GM12878 (cell line): Measurements from ENCODE around the gene RNMT. TPM values are rescaled to one million over a fixed set of nuclear protein-coding genes. Genes with fewer than 3 reads are reported as not detected.

Experiments
- ATAC-seq: fragments of 200-7000 bp; cut with Tn5 transposase; 3 replicates; pipeline ENCODE4 v1.9.1; 2020; ENCODE audit warnings: mild to moderate bottlenecking, moderate library complexity
- BruUV-seq: library from RNA; stranded (reverse); fragments of 400-500 nt; replicated peaks from 2 replicates; lab custom pipeline; 2021; lab: Mats Ljungman, UMichigan
- CTCF ChIA-PET: fragments of 300-600 bp; sonication (Branson Sonifier 250); formaldehyde crosslinking; extraction: SDS; loops from one replicate; lab custom pipeline; 2021; ENCODE audit warnings: inconsistent platforms; lab: Yijun Ruan, JAX
- POLR2A ChIA-PET: fragments of 350-600 bp; formaldehyde crosslinking; extraction: SDS; loops from one replicate; lab custom pipeline; 2021; ENCODE audit warnings: inconsistent platforms; lab: Charles Lee
- RAD21 ChIA-PET: fragments of 300-600 bp; sonication (Branson Sonifier 250); formaldehyde crosslinking; loops from one replicate; lab custom pipeline; 2023; ENCODE audit warnings: antibody characterized with exemption; ENCODE audit not compliant: unreplicated experiment; lab: Charles Lee
- SMC1A ChIA-PET: fragments of 300-600 bp; sonication (Branson Sonifier 250); formaldehyde crosslinking; loops from one replicate; lab custom pipeline; 2023; ENCODE audit not compliant: unreplicated experiment, uncharacterized antibody; lab: Charles Lee
- DNase-seq: peaks from one replicate; pipeline ENCODE4 v3.0.0-alpha.2; 2011; ENCODE audit warnings: low read depth, low spot score
- FAIRE-seq: peaks from 3 replicates; lab custom pipeline; 2011; peaks lifted over from hg19 to GRCh38; lab: Jason Lieb, UNC
- H2AFZ ChIP-seq: 2 replicates; pipeline ENCODE4 v1.6.0; 2011; ENCODE audit warnings: low read depth, low read length, control low read depth; ENCODE audit not compliant: control insufficient read depth
- H3K27ac ChIP-seq: 2 replicates; pipeline ENCODE4 v1.5.1; 2011; ENCODE audit warnings: control low read depth; ENCODE audit not compliant: control insufficient read depth, insufficient read depth
- H3K27me3 ChIP-seq, 2 experiments: replicated peaks in 1 of 2; 2 replicates each; pipeline versions ENCODE4 v1.6.0 to v1.6.1; 2011; ENCODE audit warnings: low read length in 1 of 2; ENCODE audit not compliant: control insufficient read depth in 2 of 2, insufficient read depth in 2 of 2
- H3K36me3 ChIP-seq, 2 experiments: 2 replicates each; pipeline ENCODE4 v1.5.1; 2011; ENCODE audit warnings: low read length in 1 of 2; ENCODE audit not compliant: control insufficient read depth in 2 of 2, insufficient read depth in 2 of 2
- H3K4me1 ChIP-seq: 2 replicates; pipeline ENCODE4 v1.6.1; 2011; ENCODE audit warnings: mild to moderate bottlenecking, low read length, moderate library complexity, mixed read lengths; ENCODE audit not compliant: control insufficient read depth, insufficient read depth
- H3K4me2 ChIP-seq: 2 replicates; pipeline ENCODE4 v1.6.0; 2011; ENCODE audit warnings: control low read depth; ENCODE audit not compliant: control insufficient read depth, insufficient read depth
- H3K4me3 ChIP-seq: fragments of 200-600 bp; sonication (generic); 2 replicates; pipeline ENCODE4 v1.5.1; 2016
- H3K79me2 ChIP-seq: 2 replicates; pipeline ENCODE4 v1.6.0; 2011; ENCODE audit warnings: low read length; ENCODE audit not compliant: control insufficient read depth, insufficient read depth
- H3K9ac ChIP-seq: 2 replicates; pipeline ENCODE4 v1.8.0; 2011; ENCODE audit warnings: low read length, control low read depth, mixed read lengths; ENCODE audit not compliant: control insufficient read depth, insufficient read depth
- H3K9me3 ChIP-seq: replicated peaks from 3 replicates; pipeline ENCODE4 v1.5.1; 2011; ENCODE audit warnings: mild to moderate bottlenecking, low read length; ENCODE audit not compliant: control insufficient read depth, insufficient read depth
- H4K20me1 ChIP-seq: 2 replicates; pipeline ENCODE4 v1.6.0; 2011; ENCODE audit not compliant: control insufficient read depth, insufficient read depth
- CTCF ChIP-seq, 3 experiments: IDR thresholded peaks in 2 of 3; conservative IDR thresholded peaks in 1 of 3; 2 replicates each; pipeline ENCODE4 v1.5.1; 2011; ENCODE audit warnings: low read depth in 3 of 3, low read length in 3 of 3, mild to moderate bottlenecking in 3 of 3, control low read depth in 2 of 3, moderate library complexity in 2 of 3, inconsistent platforms in 1 of 3, mixed read lengths in 1 of 3; ENCODE audit not compliant: control insufficient read depth in 2 of 3, insufficient read depth in 1 of 3; ENCODE audit errors: extremely low read depth in 1 of 3
- FOXK2 ChIP-seq: fragments of 450-650 bp; IDR thresholded peaks from 2 replicates; pipeline ENCODE4 v1.6.1; 2017; ENCODE audit warnings: mild to moderate bottlenecking, moderate library complexity
- HDAC2 ChIP-seq: fragments of 200-600 bp; sonication (generic); IDR thresholded peaks from 2 replicates; pipeline ENCODE4 v1.6.1; 2017
- IRF4 ChIP-seq: IDR thresholded peaks from 2 replicates; pipeline ENCODE4 v1.6.1; 2011; ENCODE audit warnings: low read depth, low read length
- RAD21 ChIP-seq: IDR thresholded peaks from 2 replicates; pipeline ENCODE4 v1.6.1; 2011; ENCODE audit warnings: mild to moderate bottlenecking, low read depth, low read length, moderate library complexity; ENCODE audit not compliant: insufficient read depth
- ZSCAN29 ChIP-seq: fragments of 450-650 bp; IDR thresholded peaks from 2 replicates; pipeline ENCODE4 v1.6.1; 2017; ENCODE audit warnings: mild to moderate bottlenecking, moderate library complexity
- WGBS: methylation state at CpG from one replicate; pipeline ENCODE4 v1.1.6; 2016; ENCODE audit warnings: low lambda C conversion rate; ENCODE audit not compliant: insufficient replicate concordance, insufficient coverage; ENCODE audit errors: missing lambda C conversion rate; 5-methylcytosine and 5-hydroxymethylcytosine counted together
- in situ Hi-C: fragments of 300-500 bp; cut with MboI; formaldehyde crosslinking; loops from 9 replicates; pipeline ENCODE4 v1.14.3; 2018; ENCODE audit warnings: mixed read lengths
- intact Hi-C: fragments of 100-400 bp; cut with micrococcal nuclease; formaldehyde crosslinking; loops from one replicate; pipeline ENCODE4 v1.14.2; 2022; ENCODE audit not compliant: unreplicated experiment
- polyA plus RNA-seq, 11 experiments: library from polyadenylated mRNA; depleted of rRNA in 4 of 11; unstranded in 6 of 11; stranded (reverse) in 5 of 11; fragments of >200 nt; fragmentation: Nextera tagmentation in 4 of 11; fragmentation: Illumina TruSeq in 1 of 11; extraction: Ambion mirVana in 4 of 11; extraction: Trizol in 1 of 11; gene quantifications; 1 replicate in 1 of 11; 2 replicates in 10 of 11; pipeline versions ENCODE4 v1.2.1 to v1.2.3, GENCODE V29; 2011 to 2016; ENCODE audit warnings: inconsistent platforms in 2 of 11, missing spikeins in 2 of 11, low read depth in 1 of 11
- total RNA-seq, 4 experiments: library from RNA; depleted of rRNA in 3 of 4; stranded (reverse); fragments of >200 nt in 3 of 4; fragmentation: Illumina TruSeq in 1 of 4; extraction: Trizol in 1 of 4; gene quantifications; 2 replicates each; pipeline versions ENCODE4 v1.2.1 to v1.2.3, GENCODE V29; 2013 to 2021

The RNMT gene
- total and polyA plus RNA-seq, 10 of the 15 experiments (the other 5 are each of a cell fraction or from before 2014, with no cell fraction given): 18.1 to 63.2 (median 38.8) TPM

- no peaks in the 10 kb centered on the region for H3K4me1 ChIP-seq
- no peaks in the 10 kb centered on the region for H3K9me3 ChIP-seq
- ChIA-PET RAD21 (interaction anchor here (1.4 to 2.7 kb wide), 5 partner anchors 12 to 262 kb away, joined by 3 to 13 read pairs (median 8); partner anchors contain the start of gene MC5R), SMC1A (interaction anchor here (1.4 to 3.2 kb wide), 5 partner anchors 252 to 596 kb away, joined by 3 to 18 read pairs (median 11); no protein-coding TSS in a partner anchor), CTCF (interaction anchor here (1.8 to 3.6 kb wide), 5 partner anchors 8 to 596 kb away, joined by 6 to 50 read pairs (median 26); partner anchors contain the start of gene MC5R), POLR2A (no interaction called here)
- no peak overlapping the region for H3K9ac ChIP-seq
- H3K36me3 ChIP-seq: no peaks in the 10 kb centered on the region
- TF ChIP-seq RAD21 (0 out of 2 replicates have a peak, but pooled peaks have one; percentile 1), ZSCAN29 (no peak), FOXK2 (no peak), HDAC2 (no peak), CTCF (IDR thresholded peaks at IDR 0.05 in 2 of 3, conservative IDR thresholded peaks at IDR 0.05 in 1 of 3; ENCODE audit: control insufficient read depth in 2 of 3, extremely low read depth in 1 of 3, insufficient read depth in 1 of 3, low read depth in 3 of 3, low read length in 3 of 3) (peak in 2 of 3 experiments; percentile 15 to 32; a peak in 2 of 6 replicates), IRF4 (no peak)
- no peak overlapping the region for H3K4me2 ChIP-seq
- no peak overlapping the region for H3K4me3 ChIP-seq
- no peaks in the 10 kb centered on the region for H3K79me2 ChIP-seq
- DNase-seq (no peak), FAIRE-seq (no peak), ATAC-seq (peak; percentile 77)
- WGBS: 0% methylated on average over 6 of the region's 6 CpGs
- in situ Hi-C loops (loop anchor here (5.0 to 10.0 kb wide), 2 partner anchors 255 to 583 kb away; no protein-coding TSS in a partner anchor), intact Hi-C loops (loop anchor here (5.0 kb wide), 1 partner anchor 255 kb away; no protein-coding TSS in a partner anchor)
- no peak overlapping the region for H2AFZ ChIP-seq
- no TSS peak for BruUV-seq
- peaks cover 2 to 3% of the 10 kb centered on the region in 2 experiments; a peak in 3 of 4 replicates for H3K27me3 ChIP-seq
- no peaks in the 10 kb centered on the region for H4K20me1 ChIP-seq
- H3K27ac ChIP-seq: no peak overlapping the region
Observed at GRCh38 chr18:13811993-13812392, 85.5 kb downstream of the RNMT start.
